HEK293T (cell line): ENCODE results near the gene RAB41.

Source experiments
- CTCF ChIA-PET: fragments of 350-600 bp; formaldehyde crosslinking; extraction: SDS; loops from one replicate; lab custom pipeline; 2021; ENCODE audit warnings: antibody characterized with exemption, inconsistent platforms; lab: Yijun Ruan, JAX
- POLR2A ChIA-PET: fragments of 350-600 bp; formaldehyde crosslinking; extraction: SDS; loops from one replicate; lab custom pipeline; 2020; ENCODE audit warnings: antibody characterized with exemption, inconsistent platforms; lab: Yijun Ruan, JAX
- DNase-seq: peaks from one replicate; pipeline ENCODE4 v3.0.0; 2012; ENCODE audit warnings: mixed read lengths; ENCODE audit errors: extremely low spot score
- ARNT ChIP-seq: fragments of 450-650 bp; IDR thresholded peaks from 2 replicates; pipeline ENCODE4 v1.6.1; 2017; ENCODE audit warnings: mild to moderate bottlenecking
- BHLHE40 ChIP-seq: fragments of 450-650 bp; IDR thresholded peaks from 2 replicates; pipeline ENCODE4 v1.6.1; 2016; ENCODE audit warnings: mild to moderate bottlenecking, moderate library complexity, borderline replicate concordance
- CTBP1 ChIP-seq: fragments of 450-650 bp; IDR thresholded peaks from 2 replicates; pipeline ENCODE4 v1.6.1; 2016; ENCODE audit warnings: borderline replicate concordance
- ELF4 ChIP-seq: fragments of 450-650 bp; IDR thresholded peaks from 2 replicates; pipeline ENCODE4 v1.6.1; 2017; ENCODE audit warnings: antibody characterized with exemption
- FOXA1 ChIP-seq: fragments of 450-650 bp; IDR thresholded peaks from 2 replicates; pipeline ENCODE4 v1.6.1; 2016; ENCODE audit warnings: mild to moderate bottlenecking
- FOXK2 ChIP-seq: fragments of 450-650 bp; IDR thresholded peaks from 2 replicates; pipeline ENCODE4 v1.6.1; 2016; ENCODE audit warnings: mild to moderate bottlenecking
- FOXM1 ChIP-seq: fragments of 450-650 bp; IDR thresholded peaks from 2 replicates; pipeline ENCODE4 v1.6.1; 2017; ENCODE audit warnings: mild to moderate bottlenecking, borderline replicate concordance
- HDGF ChIP-seq: fragments of 450-650 bp; IDR thresholded peaks from 2 replicates; pipeline ENCODE4 v1.6.1; 2017; ENCODE audit warnings: antibody characterized with exemption, borderline replicate concordance
- L3MBTL2 ChIP-seq: fragments of 450-650 bp; conservative IDR thresholded peaks from 2 replicates; pipeline ENCODE4 v1.6.1; 2016; ENCODE audit warnings: mild to moderate bottlenecking
- LEF1 ChIP-seq: fragments of 450-650 bp; IDR thresholded peaks from 2 replicates; pipeline ENCODE4 v1.6.1; 2017; ENCODE audit warnings: mild to moderate bottlenecking, borderline replicate concordance
- NFRKB ChIP-seq: fragments of 450-650 bp; IDR thresholded peaks from 2 replicates; pipeline ENCODE4 v1.6.1; 2016; ENCODE audit warnings: mild to moderate bottlenecking, moderate library complexity
- PKNOX1 ChIP-seq: fragments of 450-650 bp; IDR thresholded peaks from 2 replicates; pipeline ENCODE4 v1.6.1; 2016
- SP1 ChIP-seq: fragments of 450-650 bp; IDR thresholded peaks from 2 replicates; pipeline ENCODE4 v1.6.1; 2017
- SUZ12 ChIP-seq: fragments of 450-650 bp; IDR thresholded peaks from 2 replicates; pipeline ENCODE4 v1.6.1; 2016; ENCODE audit warnings: mild to moderate bottlenecking
- TARDBP ChIP-seq: fragments of 450-650 bp; IDR thresholded peaks from 2 replicates; pipeline ENCODE4 v1.6.1; 2016
- ZNF384 ChIP-seq: fragments of 450-650 bp; IDR thresholded peaks from 2 replicates; pipeline ENCODE4 v1.6.1; 2016

The RAB41 gene

GRCh38 chrX:70247252-70247651 lies 34.7 kb upstream of the RAB41 start:
- no peak for TF ChIP-seq PKNOX1
- TF ChIP-seq FOXA1: no peak
- TF ChIP-seq ARNT: no peak
- TF ChIP-seq SUZ12: no peak
- no peak for TF ChIP-seq TARDBP
- TF ChIP-seq LEF1: no peak
- no peak for TF ChIP-seq ELF4
- no peak for TF ChIP-seq CTBP1
- TF ChIP-seq NFRKB: no peak
- ChIA-PET POLR2A (no interaction called here), CTCF (no interaction called here)
- DNase-seq: no peak

DNA sequence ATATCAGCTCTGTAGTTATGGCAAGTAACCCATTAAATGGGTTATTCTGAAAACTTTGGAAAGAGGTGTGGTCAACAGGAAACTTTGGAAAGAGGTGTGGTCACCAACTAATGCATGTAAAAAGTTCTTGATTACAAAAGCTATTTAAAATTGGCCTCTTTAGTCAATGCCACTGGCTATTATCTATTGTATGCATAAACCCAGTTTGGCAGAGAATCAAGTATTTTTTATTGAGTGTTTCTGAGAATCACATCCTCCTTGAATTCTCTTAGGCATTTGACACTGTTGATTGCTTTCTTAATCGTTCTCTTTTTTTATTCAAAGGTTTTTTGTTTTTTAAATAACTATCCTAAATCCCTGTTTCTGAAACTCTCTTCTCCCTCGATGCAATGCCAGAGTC lies 29.5 kb upstream of the RAB41 start:
- POLR2A ChIA-PET: no interaction called here
- DNase-seq: no peak
- TF ChIP-seq FOXK2: no peak
- no peak for TF ChIP-seq BHLHE40
- TF ChIP-seq L3MBTL2: no peak
- TF ChIP-seq ELF4: no peak
- no peak for TF ChIP-seq ZNF384
- TF ChIP-seq FOXA1: no peak
- no peak for TF ChIP-seq TARDBP
- TF ChIP-seq FOXM1: no peak
- TF ChIP-seq CTBP1: no peak
- no peak for TF ChIP-seq PKNOX1
- TF ChIP-seq ARNT: no peak
- TF ChIP-seq LEF1: no peak
- no peak for TF ChIP-seq SUZ12
- no peak for TF ChIP-seq HDGF
- no peak for TF ChIP-seq NFRKB
- TF ChIP-seq SP1: no peak
- CTCF ChIA-PET: no interaction called here

DNA sequence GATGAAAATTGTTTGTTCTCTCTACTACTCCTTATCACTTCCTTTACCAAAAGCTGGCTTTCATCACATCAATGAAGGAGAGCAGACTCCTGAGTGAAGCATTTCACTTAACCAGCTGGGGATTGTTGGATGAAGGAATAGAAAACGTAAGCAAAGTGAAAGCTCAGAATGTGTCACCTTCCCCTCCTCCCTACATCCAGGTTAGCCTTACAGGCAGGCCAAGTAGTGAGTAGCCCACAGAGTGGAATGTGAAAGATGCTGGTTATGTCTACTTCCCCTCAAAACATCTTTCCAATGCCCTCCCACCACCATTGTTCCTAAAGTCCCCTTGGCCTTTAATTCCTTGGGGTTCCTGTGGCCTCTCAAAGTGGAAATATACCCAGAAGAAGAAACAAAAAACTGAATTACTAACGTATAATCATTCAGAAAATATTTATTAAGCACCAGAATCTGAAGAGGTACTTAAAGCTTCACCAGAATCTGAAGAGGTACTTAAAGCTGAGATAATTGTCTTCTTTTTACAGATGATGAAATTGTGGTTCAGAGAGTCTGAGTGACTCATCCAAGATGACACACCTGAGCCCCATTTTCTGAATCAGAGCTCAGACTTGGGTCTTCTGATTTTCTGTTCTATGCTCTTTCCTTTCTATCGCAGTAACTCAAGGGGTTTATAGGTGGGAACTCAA lies 28.5 kb upstream of the RAB41 start:
- POLR2A ChIA-PET: no interaction called here
- no peak for DNase-seq
- CTCF ChIA-PET: interaction anchor here (0.7 kb wide), 1 partner anchor 48 kb away, joined by 3 read pairs; no protein-coding TSS in a partner anchor
- TF ChIP-seq ARNT (no peak), FOXA1 (no peak), ZNF384 (no peak), SUZ12 (no peak), ELF4 (no peak), LEF1 (no peak), NFRKB (no peak), PKNOX1 (no peak), FOXM1 (no peak), HDGF (no peak), SP1 (no peak)

- POLR2A ChIA-PET: no interaction called here
- CTCF ChIA-PET: interaction anchor here (0.7 kb wide), 1 partner anchor 48 kb away, joined by 3 read pairs; no protein-coding TSS in a partner anchor
These were observed 27.9 kb upstream of the RAB41 start for GRCh38 chrX:70254063-70254400.

DNA sequence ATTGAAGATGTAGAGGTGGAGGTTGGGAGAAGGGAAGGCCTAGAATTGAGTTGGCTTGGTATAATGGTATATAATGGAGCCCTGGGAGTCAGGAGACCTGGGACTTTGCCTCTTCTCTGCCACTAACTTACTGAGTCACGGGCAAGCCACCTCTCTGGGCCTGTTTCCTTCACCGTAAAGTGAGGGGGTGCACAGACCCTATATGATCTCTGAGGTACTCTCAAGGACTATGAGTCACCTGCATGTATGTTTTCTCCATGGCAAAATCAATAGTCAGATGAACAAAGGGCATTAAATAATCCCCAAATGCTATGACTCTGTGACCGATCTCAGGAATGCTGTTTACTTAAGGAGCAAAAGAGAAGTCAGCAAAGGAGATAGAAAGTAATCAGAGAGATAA lies 27.1 kb upstream of the RAB41 start:
- no peak for DNase-seq
- ChIA-PET POLR2A (no interaction called here), CTCF (no interaction called here)
- TF ChIP-seq TARDBP: no peak
- no peak for TF ChIP-seq SUZ12
- no peak for TF ChIP-seq L3MBTL2
- TF ChIP-seq HDGF: no peak
- TF ChIP-seq ARNT: no peak
- no peak for TF ChIP-seq BHLHE40
- TF ChIP-seq ELF4: no peak
- no peak for TF ChIP-seq FOXA1
- no peak for TF ChIP-seq ZNF384
- no peak for TF ChIP-seq FOXM1
- TF ChIP-seq LEF1: no peak
- TF ChIP-seq SP1: no peak
- no peak for TF ChIP-seq NFRKB

More at GRCh38 chrX:70254063-70254400, 27.9 kb upstream of the RAB41 start:
- TF ChIP-seq BHLHE40 (no peak), CTBP1 (no peak), FOXM1 (no peak), NFRKB (no peak), HDGF (no peak), LEF1 (no peak), ZNF384 (no peak), ARNT (no peak), ELF4 (no peak), FOXK2 (no peak), PKNOX1 (no peak), L3MBTL2 (no peak), FOXA1 (no peak), SP1 (no peak), TARDBP (no peak), SUZ12 (no peak)
- no peak for DNase-seq

- DNase-seq: no peak
- CTCF ChIA-PET: no interaction called here
- TF ChIP-seq PKNOX1: no peak
- no peak for TF ChIP-seq LEF1
- no peak for TF ChIP-seq ELF4
- TF ChIP-seq ZNF384: no peak
- no peak for TF ChIP-seq SUZ12
- TF ChIP-seq HDGF: no peak
- TF ChIP-seq NFRKB: no peak
- no peak for TF ChIP-seq L3MBTL2
- TF ChIP-seq ARNT: no peak
- TF ChIP-seq SP1: no peak
- POLR2A ChIA-PET: no interaction called here
These were observed 26.5 kb upstream of the RAB41 start for GRCh38 chrX:70255452-70255851.
